HG02973 (cell line): ENCODE measurements around the gene CCDC192.

Experiments used
- ATAC-seq: cut with Tn5 transposase; IDR thresholded peaks from one replicate; pipeline ENCODE4 v1.9.1; 2021; ENCODE audit warnings: moderate library complexity; ENCODE audit not compliant: unreplicated experiment

The CCDC192 gene

GRCh38 chr5:127916885-127917573 lies 213.8 kb downstream of the CCDC192 start:
- ATAC-seq, result no peak

- ATAC-seq, result no peak
Measured at GRCh38 chr5:127919006-127919796, 216.0 kb downstream of the CCDC192 start.

- no peak for ATAC-seq
Measured at GRCh38 chr5:127919818-127920217, 216.6 kb downstream of the CCDC192 start.

- no peak for ATAC-seq
Measured at GRCh38 chr5:127920936-127921335, 217.7 kb downstream of the CCDC192 start.

- no peak for ATAC-seq
Measured at GRCh38 chr5:127922603-127923002, 219.4 kb downstream of the CCDC192 start.

GRCh38 chr5:127923804-127924570 lies 220.8 kb downstream of the CCDC192 start:
- no peak for ATAC-seq

- no peak for ATAC-seq
Measured at GRCh38 chr5:127924606-127925005, 221.4 kb downstream of the CCDC192 start.

- ATAC-seq, result no peak
Measured at GRCh38 chr5:127925916-127926315, 222.7 kb downstream of the CCDC192 start.

- no peak for ATAC-seq
Measured at GRCh38 chr5:127926974-127927373, 223.8 kb downstream of the CCDC192 start.

GRCh38 chr5:127928053-127928452 lies 224.9 kb downstream of the CCDC192 start:
- ATAC-seq, result no peak

GRCh38 chr5:127930311-127930710 lies 227.1 kb downstream of the CCDC192 start:
- no peak for ATAC-seq

- ATAC-seq, result no peak
Measured at GRCh38 chr5:127931396-127931795, 228.2 kb downstream of the CCDC192 start.

GRCh38 chr5:127933348-127933747 lies 230.2 kb downstream of the CCDC192 start:
- ATAC-seq, result no peak

GRCh38 chr5:127934791-127935256 lies 231.6 kb downstream of the CCDC192 start:
- no peak for ATAC-seq

GRCh38 chr5:127935398-127935797 lies 232.2 kb downstream of the CCDC192 start:
- ATAC-seq, result no peak

- no peak for ATAC-seq
Measured at GRCh38 chr5:127936439-127936972, 233.3 kb downstream of the CCDC192 start.

GRCh38 chr5:127938746-127939145 lies 235.6 kb downstream of the CCDC192 start:
- ATAC-seq, result no peak

- ATAC-seq, result no peak
Measured at GRCh38 chr5:127940854-127941253, 237.7 kb downstream of the CCDC192 start.

GRCh38 chr5:127941646-127942045 lies 238.5 kb downstream of the CCDC192 start:
- ATAC-seq, result no peak

GRCh38 chr5:127942246-127943060 lies 239.3 kb downstream of the CCDC192 start:
- no peak for ATAC-seq

GRCh38 chr5:127943061-127943371 lies 239.8 kb downstream of the CCDC192 start:
- no peak for ATAC-seq
